HepG2 (cell line): ENCODE results near the gene NREP. TPM values are rescaled to one million over a fixed set of nuclear protein-coding genes. Genes with fewer than 3 reads are reported as not detected.

Experiments
- CREB1 ChIP-seq, 2 experiments: fragments of 450-650 bp in 1 of 2; IDR thresholded peaks; 2 replicates each; pipeline ENCODE4 v1.6.1; 2016 to 2017; ENCODE audit warnings: control low read depth in 1 of 2, mild to moderate bottlenecking in 1 of 2, missing compliant biosample characterization in 1 of 2, missing genetic modification characterization in 1 of 2
- MAFG ChIP-seq: sonication (generic); formaldehyde crosslinking; IDR thresholded peaks from 2 replicates; pipeline ENCODE4 v1.5.1; 2020; ENCODE audit warnings: mild to moderate bottlenecking, missing genetic modification reagents
- MTA3 ChIP-seq: sonication (generic); formaldehyde crosslinking; IDR thresholded peaks from 2 replicates; pipeline ENCODE4 v1.4.0; 2020; ENCODE audit warnings: missing genetic modification reagents
- NCOA5 ChIP-seq: sonication (generic); formaldehyde crosslinking; IDR thresholded peaks from 2 replicates; pipeline ENCODE4 v1.4.0; 2020; ENCODE audit warnings: missing genetic modification reagents
- NFATC3 ChIP-seq: sonication (generic); formaldehyde crosslinking; IDR thresholded peaks from 2 replicates; pipeline ENCODE4 v1.5.1; 2020; ENCODE audit warnings: mild to moderate bottlenecking, missing genetic modification reagents
- NONO ChIP-seq, 2 experiments: fragments of 450-650 bp in 1 of 2; sonication (generic) in 1 of 2; formaldehyde crosslinking in 1 of 2; IDR thresholded peaks in 1 of 2; conservative IDR thresholded peaks in 1 of 2; 2 replicates each; pipeline versions ENCODE4 v1.6.1 to v1.8.0; 2017 to 2022; ENCODE audit warnings: mild to moderate bottlenecking in 1 of 2, missing genetic modification reagents in 1 of 2, moderate library complexity in 1 of 2
- POLR2A ChIP-seq, 2 experiments: IDR thresholded peaks; 2 replicates each; pipeline ENCODE4 v1.6.1; 2011; ENCODE audit warnings: low read depth in 2 of 2, low read length in 2 of 2, mild to moderate bottlenecking in 1 of 2, moderate library complexity in 1 of 2; ENCODE audit not compliant: insufficient read depth in 1 of 2
- ZBTB1 ChIP-seq: sonication (generic); formaldehyde crosslinking; IDR thresholded peaks from 2 replicates; pipeline ENCODE4 v1.4.0; 2020; ENCODE audit warnings: missing genetic modification reagents, borderline replicate concordance
- ZBTB40 ChIP-seq, 2 experiments: fragments of 450-650 bp in 1 of 2; sonication (generic) in 1 of 2; formaldehyde crosslinking in 1 of 2; IDR thresholded peaks; 2 replicates each; pipeline versions ENCODE4 v1.6.1 to v1.8.0; 2016 to 2022; ENCODE audit warnings: antibody characterized with exemption in 1 of 2, mild to moderate bottlenecking in 1 of 2, missing genetic modification reagents in 1 of 2
- ZNF354B ChIP-seq: sonication (generic); formaldehyde crosslinking; IDR thresholded peaks from 2 replicates; pipeline ENCODE4 v1.8.0; 2022; ENCODE audit warnings: mild to moderate bottlenecking, missing genetic modification reagents
- polyA plus RNA-seq, 8 experiments: library from polyadenylated mRNA; depleted of rRNA in 3 of 8; stranded (reverse) in 7 of 8; unstranded in 1 of 8; fragments of >200 nt; fragmentation: Illumina TruSeq in 4 of 8; extraction: Trizol in 4 of 8; gene quantifications; 2 replicates each; pipeline versions ENCODE4 v1.2.1 to v1.2.3, GENCODE V29; 2011 to 2016; ENCODE audit warnings: low read depth in 4 of 8, missing spikeins in 1 of 8, mixed read lengths in 1 of 8; ENCODE audit not compliant: insufficient read depth in 1 of 8
- total RNA-seq, 5 experiments: library from RNA; depleted of rRNA; stranded (reverse); fragments of >200 nt; fragmentation: Illumina TruSeq; extraction: Trizol; gene quantifications; 2 replicates each; pipeline ENCODE4 v1.2.3, GENCODE V29; 2016; ENCODE audit warnings: low read depth in 1 of 5
- TF ChIP-seq, protein P1 (sequence below): sonication (generic); formaldehyde crosslinking; IDR thresholded peaks from 2 replicates; pipeline ENCODE4 v1.4.0; 2020; ENCODE audit warnings: missing genetic modification reagents, borderline replicate concordance
- TF ChIP-seq, protein P2 (sequence below): sonication (generic); formaldehyde crosslinking; IDR thresholded peaks from 2 replicates; pipeline ENCODE4 v1.4.0; 2020; ENCODE audit warnings: mild to moderate bottlenecking, missing genetic modification reagents

The NREP gene
- total and polyA plus RNA-seq, 2 of the 13 experiments (the other 11 are each of a cell fraction or from before 2014, with no cell fraction given), result 40.5 to 102 TPM

DNA sequence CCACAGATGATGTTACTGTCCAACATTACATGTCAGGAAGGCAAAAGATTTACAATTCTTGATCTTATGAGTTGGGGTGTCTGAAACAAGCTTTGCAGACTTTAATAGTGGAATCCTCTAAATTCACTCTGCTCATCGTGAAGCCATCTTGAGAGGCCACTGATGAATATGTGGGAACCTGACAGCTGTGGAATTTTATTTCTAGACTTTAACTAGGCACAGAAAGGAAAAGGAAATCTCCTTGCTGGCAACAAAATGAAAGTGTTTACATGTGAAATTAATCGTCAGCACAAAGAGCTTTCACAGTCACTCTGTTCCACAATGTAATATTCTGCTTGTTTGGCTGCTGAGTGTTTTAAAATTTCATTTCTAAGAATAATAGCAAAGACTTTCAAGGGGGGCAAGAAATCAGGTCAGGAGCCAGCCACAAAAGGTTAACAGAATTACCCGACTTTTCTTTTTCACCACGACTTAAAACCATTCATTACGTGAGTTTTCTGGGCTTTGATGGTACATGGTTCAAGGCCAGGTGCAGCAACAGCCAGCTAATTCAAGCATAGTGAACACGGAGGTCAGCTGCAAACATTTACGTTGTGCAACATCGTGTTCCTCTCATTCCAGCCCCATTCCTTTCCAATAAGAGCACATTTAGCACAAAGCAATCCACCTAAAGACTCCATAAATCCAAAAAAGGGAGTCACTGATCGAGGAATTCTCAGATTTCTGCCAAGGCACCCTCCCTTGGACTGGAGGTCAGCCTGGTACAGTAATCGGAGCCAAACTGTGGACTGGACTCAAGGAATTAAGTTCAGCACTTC is 14.6 kb downstream of the NREP start (continued):
- no peak for TF ChIP-seq ZBTB40 (IDR thresholded peaks at IDR 0.05)
- peak; percentile 52; the same call in 1 of the 2 replicates for TF ChIP-seq ZBTB40 (CRISPR knock-in tag; IDR thresholded peaks at IDR 0.05)
- TF ChIP-seq, protein P1, sequence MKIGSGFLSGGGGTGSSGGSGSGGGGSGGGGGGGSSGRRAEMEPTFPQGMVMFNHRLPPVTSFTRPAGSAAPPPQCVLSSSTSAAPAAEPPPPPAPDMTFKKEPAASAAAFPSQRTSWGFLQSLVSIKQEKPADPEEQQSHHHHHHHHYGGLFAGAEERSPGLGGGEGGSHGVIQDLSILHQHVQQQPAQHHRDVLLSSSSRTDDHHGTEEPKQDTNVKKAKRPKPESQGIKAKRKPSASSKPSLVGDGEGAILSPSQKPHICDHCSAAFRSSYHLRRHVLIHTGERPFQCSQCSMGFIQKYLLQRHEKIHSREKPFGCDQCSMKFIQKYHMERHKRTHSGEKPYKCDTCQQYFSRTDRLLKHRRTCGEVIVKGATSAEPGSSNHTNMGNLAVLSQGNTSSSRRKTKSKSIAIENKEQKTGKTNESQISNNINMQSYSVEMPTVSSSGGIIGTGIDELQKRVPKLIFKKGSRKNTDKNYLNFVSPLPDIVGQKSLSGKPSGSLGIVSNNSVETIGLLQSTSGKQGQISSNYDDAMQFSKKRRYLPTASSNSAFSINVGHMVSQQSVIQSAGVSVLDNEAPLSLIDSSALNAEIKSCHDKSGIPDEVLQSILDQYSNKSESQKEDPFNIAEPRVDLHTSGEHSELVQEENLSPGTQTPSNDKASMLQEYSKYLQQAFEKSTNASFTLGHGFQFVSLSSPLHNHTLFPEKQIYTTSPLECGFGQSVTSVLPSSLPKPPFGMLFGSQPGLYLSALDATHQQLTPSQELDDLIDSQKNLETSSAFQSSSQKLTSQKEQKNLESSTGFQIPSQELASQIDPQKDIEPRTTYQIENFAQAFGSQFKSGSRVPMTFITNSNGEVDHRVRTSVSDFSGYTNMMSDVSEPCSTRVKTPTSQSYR (CRISPR knock-in tag), result peak; percentile 57; the same call in 1 of the 2 replicates
- TF ChIP-seq NCOA5 (CRISPR knock-in tag), result no peak
- no peak for TF ChIP-seq ZBTB1
- TF ChIP-seq POLR2A (IDR thresholded peaks at IDR 0.05; ENCODE audit: insufficient read depth in 1 of 2, low read depth in 2 of 2, low read length in 2 of 2), result peak; percentile 31 to 42; a peak in 1 of 4 replicates
- no peak for TF ChIP-seq ZNF354B (CRISPR knock-in tag)
- TF ChIP-seq NFATC3 (CRISPR knock-in tag), result no peak
- TF ChIP-seq MAFG (CRISPR knock-in tag), result no peak
- no peak for TF ChIP-seq MTA3
- TF ChIP-seq, protein P2, sequence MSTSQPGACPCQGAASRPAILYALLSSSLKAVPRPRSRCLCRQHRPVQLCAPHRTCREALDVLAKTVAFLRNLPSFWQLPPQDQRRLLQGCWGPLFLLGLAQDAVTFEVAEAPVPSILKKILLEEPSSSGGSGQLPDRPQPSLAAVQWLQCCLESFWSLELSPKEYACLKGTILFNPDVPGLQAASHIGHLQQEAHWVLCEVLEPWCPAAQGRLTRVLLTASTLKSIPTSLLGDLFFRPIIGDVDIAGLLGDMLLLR (CRISPR knock-in tag), result no peak
- peak; percentile 25; the same call in 1 of the 2 replicates for TF ChIP-seq CREB1 (IDR thresholded peaks at IDR 0.05)
- TF ChIP-seq CREB1 (CRISPR knock-in tag; IDR thresholded peaks at IDR 0.05), result peak; percentile 79
- TF ChIP-seq NONO (IDR thresholded peaks at IDR 0.05), result no peak
- no peak; the same call in 1 of the 2 replicates for TF ChIP-seq NONO (CRISPR knock-in tag; conservative IDR thresholded peaks at IDR 0.05)
